Caco-2 (cell line): ENCODE measurements around the gene ACTN1. TPM values are rescaled to one million over a fixed set of nuclear protein-coding genes. Genes with fewer than 3 reads are reported as not detected.

ENCODE experiments used
- BruUV-seq: library from RNA; stranded (reverse); fragments of 400-500 nt; replicated peaks from 2 replicates; lab custom pipeline; 2021; lab: Mats Ljungman, UMichigan
- CTCF ChIA-PET: fragments of 300-600 bp; sonication (Branson Sonifier 250); formaldehyde crosslinking; loops from one replicate; lab custom pipeline; 2022; ENCODE audit warnings: antibody characterized with exemption; lab: Charles Lee
- POLR2A ChIA-PET: fragments of 300-600 bp; sonication (Branson Sonifier 250); formaldehyde crosslinking; loops from one replicate; lab custom pipeline; 2022; ENCODE audit warnings: antibody characterized with exemption; lab: Charles Lee
- DNase-seq, 2 experiments: peaks; one replicate each; pipeline versions ENCODE4 v3.0.0 to v3.0.0-alpha.2; 2020 to 2022
- H3K27me3 ChIP-seq: replicated peaks from 2 replicates; pipeline ENCODE4 v1.6.0; 2011; ENCODE audit warnings: low read length; ENCODE audit not compliant: control insufficient read depth, insufficient read depth
- H3K36me3 ChIP-seq: 2 replicates; pipeline ENCODE4 v1.5.1; 2011; ENCODE audit warnings: low read length; ENCODE audit not compliant: control insufficient read depth, insufficient read depth
- H3K4me1 ChIP-seq: fragments of 250-450 bp; sonication (Bioruptor Pico); 2 replicates; pipeline ENCODE4 v1.5.1; 2020; ENCODE audit warnings: mild to moderate bottlenecking
- H3K4me3 ChIP-seq: 2 replicates; pipeline ENCODE4 v1.5.1; 2011; ENCODE audit warnings: low read depth, mild to moderate bottlenecking, control low read depth, low read length
- H3K9me3 ChIP-seq: fragments of 250-450 bp; sonication (Bioruptor Pico); 2 replicates; pipeline ENCODE4 v1.5.1; 2020; ENCODE audit warnings: mild to moderate bottlenecking, moderate library complexity
- H3K27ac Mint-ChIP-seq: one replicate; pipeline ENCODE4 v1.8.0; 2022; ENCODE audit warnings: mixed read lengths; ENCODE audit not compliant: unreplicated experiment
- H3K27me3 Mint-ChIP-seq: one replicate; pipeline ENCODE4 v1.8.0; 2022; ENCODE audit warnings: mixed read lengths; ENCODE audit not compliant: insufficient read depth, unreplicated experiment
- H3K36me3 Mint-ChIP-seq: one replicate; pipeline ENCODE4 v1.8.0; 2022; ENCODE audit warnings: mild to moderate bottlenecking, mixed read lengths; ENCODE audit not compliant: insufficient read depth, unreplicated experiment
- H3K4me1 Mint-ChIP-seq: one replicate; pipeline ENCODE4 v1.8.0; 2022; ENCODE audit warnings: low read depth, mixed read lengths; ENCODE audit not compliant: unreplicated experiment
- H3K4me3 Mint-ChIP-seq: one replicate; pipeline ENCODE4 v1.8.0; 2022; ENCODE audit warnings: mild to moderate bottlenecking, moderate library complexity, mixed read lengths; ENCODE audit not compliant: unreplicated experiment
- H3K9me3 Mint-ChIP-seq: one replicate; pipeline ENCODE4 v1.8.0; 2022; ENCODE audit warnings: mixed read lengths; ENCODE audit not compliant: unreplicated experiment
- intact Hi-C: fragments of 100-400 bp; cut with micrococcal nuclease; formaldehyde crosslinking; loops from one replicate; pipeline ENCODE4 v1.10.0; 2022; ENCODE audit not compliant: unreplicated experiment
- total RNA-seq: library from RNA; stranded (reverse); gene quantifications from 2 replicates; pipeline ENCODE4 v1.2.3, GENCODE V29; 2022
- TF ChIP-seq, protein P1 (sequence below), 2 experiments: fragments of 200-600 bp in 1 of 2; IDR thresholded peaks; 1 replicate in 1 of 2; 2 replicates in 1 of 2; pipeline versions ENCODE4 v1.5.1 to v1.8.0; 2011 to 2022; ENCODE audit warnings: antibody characterized with exemption in 1 of 2, control low read depth in 1 of 2, inconsistent platforms in 1 of 2, low read depth in 1 of 2, low read length in 1 of 2, mild to moderate bottlenecking in 1 of 2, moderate library complexity in 1 of 2; ENCODE audit not compliant: insufficient read depth in 1 of 2, severe bottlenecking in 1 of 2, unreplicated experiment in 1 of 2

Gene ACTN1
- total RNA-seq, 1 experiment from 2014 or later = 170 TPM

DNA sequence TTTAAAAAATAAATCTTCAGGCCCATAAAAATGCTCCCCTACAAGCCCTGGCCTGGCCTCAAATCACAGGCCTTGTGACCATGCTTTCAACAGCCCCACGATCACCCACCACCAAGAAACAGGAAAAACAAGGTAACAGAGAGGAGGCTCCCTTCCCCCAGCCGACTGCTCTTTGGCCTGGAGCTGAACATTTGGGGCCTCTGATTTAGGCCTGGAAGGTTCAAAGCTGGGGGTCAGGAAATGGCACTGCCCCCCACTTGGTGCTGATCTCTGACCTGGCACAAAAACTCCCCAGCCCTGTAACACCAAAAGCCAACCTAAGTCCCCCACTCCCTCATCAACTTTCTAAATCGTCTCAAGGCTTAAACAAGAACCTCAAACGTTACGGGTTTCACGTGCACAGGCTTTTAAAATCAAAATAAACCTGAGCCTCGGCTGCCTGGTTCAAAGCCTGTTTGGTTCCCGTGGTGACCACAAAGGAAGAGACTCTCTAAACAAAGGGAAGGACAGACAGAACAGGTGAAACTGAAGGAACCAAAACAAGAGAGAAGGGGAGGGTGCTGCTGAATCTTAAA lies 9.0 kb downstream of the ACTN1 start:
- Mint-ChIP-seq H3K27ac (peak overlapping the region; percentile 46), H3K9me3 (no peaks in the 10 kb centered on the region), H3K27me3 (no peaks in the 10 kb centered on the region), H3K4me1 (peaks cover 54% of the 10 kb centered on the region), H3K36me3 (peaks cover 56% of the 10 kb centered on the region), H3K4me3 (no peak overlapping the region)
- Histone ChIP-seq H3K4me3 (no peak overlapping the region), H3K4me1 (peaks cover 51% of the 10 kb centered on the region), H3K36me3 (peaks cover 3% of the 10 kb centered on the region), H3K27me3 (no peaks in the 10 kb centered on the region), H3K9me3 (no peaks in the 10 kb centered on the region)
- ChIA-PET CTCF (interaction anchor here (1.0 kb wide), 1 partner anchor 59 kb away, joined by 4 read pairs; no protein-coding TSS in a partner anchor), POLR2A (no interaction called here)
- no TSS peak for BruUV-seq
- intact Hi-C loops = no loop called here
- TF ChIP-seq, protein P1, sequence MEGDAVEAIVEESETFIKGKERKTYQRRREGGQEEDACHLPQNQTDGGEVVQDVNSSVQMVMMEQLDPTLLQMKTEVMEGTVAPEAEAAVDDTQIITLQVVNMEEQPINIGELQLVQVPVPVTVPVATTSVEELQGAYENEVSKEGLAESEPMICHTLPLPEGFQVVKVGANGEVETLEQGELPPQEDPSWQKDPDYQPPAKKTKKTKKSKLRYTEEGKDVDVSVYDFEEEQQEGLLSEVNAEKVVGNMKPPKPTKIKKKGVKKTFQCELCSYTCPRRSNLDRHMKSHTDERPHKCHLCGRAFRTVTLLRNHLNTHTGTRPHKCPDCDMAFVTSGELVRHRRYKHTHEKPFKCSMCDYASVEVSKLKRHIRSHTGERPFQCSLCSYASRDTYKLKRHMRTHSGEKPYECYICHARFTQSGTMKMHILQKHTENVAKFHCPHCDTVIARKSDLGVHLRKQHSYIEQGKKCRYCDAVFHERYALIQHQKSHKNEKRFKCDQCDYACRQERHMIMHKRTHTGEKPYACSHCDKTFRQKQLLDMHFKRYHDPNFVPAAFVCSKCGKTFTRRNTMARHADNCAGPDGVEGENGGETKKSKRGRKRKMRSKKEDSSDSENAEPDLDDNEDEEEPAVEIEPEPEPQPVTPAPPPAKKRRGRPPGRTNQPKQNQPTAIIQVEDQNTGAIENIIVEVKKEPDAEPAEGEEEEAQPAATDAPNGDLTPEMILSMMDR (IDR thresholded peaks at IDR 0.05; ENCODE audit: insufficient read depth in 1 of 2, low read depth in 1 of 2, low read length in 1 of 2, severe bottlenecking in 1 of 2, unreplicated experiment in 1 of 2) = no peak
- DNase-seq = peak in 1 of 2 experiments; percentile 17

DNA sequence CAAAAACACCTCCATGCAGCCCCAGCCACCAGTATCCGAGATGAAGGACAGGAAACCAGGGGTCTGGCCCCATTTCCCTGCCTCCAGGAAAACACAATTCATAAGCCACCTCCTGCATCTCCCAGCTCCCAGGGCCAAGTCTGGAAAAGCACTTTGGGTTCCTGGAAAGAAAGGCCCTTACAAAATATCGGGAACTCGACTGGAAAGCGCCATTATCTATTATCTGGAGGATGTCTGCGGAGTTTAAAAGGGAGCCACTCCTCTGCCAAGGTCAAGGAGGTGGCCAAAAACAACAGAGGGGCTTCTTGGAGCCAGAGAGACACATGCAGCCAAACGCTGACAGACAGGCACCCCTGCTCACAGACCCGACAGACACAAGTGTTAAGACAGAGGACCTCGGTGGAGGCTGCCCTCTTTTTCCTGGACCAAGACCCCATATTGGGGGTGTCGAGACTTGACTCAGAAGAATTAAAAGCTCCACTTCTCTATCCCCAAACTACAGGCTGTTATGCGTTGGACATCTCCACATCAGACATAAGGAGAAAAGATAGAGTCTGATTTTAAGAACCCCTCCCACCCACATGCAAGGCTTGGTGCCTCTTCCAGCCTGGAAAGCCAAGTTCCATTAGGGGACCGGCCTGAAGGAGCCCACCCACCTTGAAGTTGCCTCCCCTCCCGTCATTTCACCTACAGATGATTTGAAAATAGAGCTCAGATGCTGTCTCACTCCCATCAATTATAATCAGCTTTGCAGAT lies 9.6 kb downstream of the ACTN1 start:
- peaks cover 58% of the 10 kb centered on the region for H3K4me1 ChIP-seq
- ChIA-PET POLR2A (no interaction called here), CTCF (interaction anchor here (0.6 to 1.0 kb wide), 2 partner anchors 58 to 291 kb away, joined by 4 to 12 read pairs; partner anchors contain the start of gene GALNT16)
- H3K9me3 ChIP-seq = no peaks in the 10 kb centered on the region
- H3K27me3 Mint-ChIP-seq = no peaks in the 10 kb centered on the region
- DNase-seq = no peak
- TF ChIP-seq, protein P1 (IDR thresholded peaks at IDR 0.05; ENCODE audit: insufficient read depth in 1 of 2, low read depth in 1 of 2, low read length in 1 of 2, severe bottlenecking in 1 of 2, unreplicated experiment in 1 of 2) = no peak
- intact Hi-C loops = no loop called here
- peaks cover 3% of the 10 kb centered on the region for H3K36me3 ChIP-seq
- H3K27ac Mint-ChIP-seq = peak overlapping the region; percentile 46
- no peaks in the 10 kb centered on the region for H3K27me3 ChIP-seq
- no peak overlapping the region for H3K4me3 Mint-ChIP-seq
- H3K9me3 Mint-ChIP-seq = no peaks in the 10 kb centered on the region
- H3K4me1 Mint-ChIP-seq = peaks cover 54% of the 10 kb centered on the region
- BruUV-seq = no TSS peak
- H3K4me3 ChIP-seq = no peak overlapping the region
- H3K36me3 Mint-ChIP-seq = peaks cover 49% of the 10 kb centered on the region

DNA sequence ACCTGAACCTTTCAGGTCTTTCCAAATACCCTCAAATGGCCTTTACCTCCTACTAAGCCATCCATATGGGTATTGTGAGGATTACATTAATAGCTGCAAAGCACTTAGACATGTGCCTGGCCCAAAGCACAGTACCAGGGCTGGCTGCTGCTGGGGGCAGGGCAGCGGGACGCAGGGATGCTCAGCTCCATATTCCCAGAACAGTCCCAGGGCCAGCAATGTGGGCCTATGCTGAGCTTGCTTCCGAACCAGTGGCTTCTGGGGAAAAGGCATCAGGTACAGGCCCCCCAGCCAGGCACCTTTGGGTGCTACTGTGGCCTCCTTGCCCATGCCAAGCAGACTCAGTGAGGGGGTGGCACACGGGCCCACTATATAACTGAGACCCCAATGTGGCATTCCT lies 10.4 kb downstream of the ACTN1 start:
- POLR2A ChIA-PET = no interaction called here
- TF ChIP-seq, protein P1 (IDR thresholded peaks at IDR 0.05; ENCODE audit: insufficient read depth in 1 of 2, low read depth in 1 of 2, low read length in 1 of 2, severe bottlenecking in 1 of 2, unreplicated experiment in 1 of 2) = no peak

More for the DNA sequence above, 10.4 kb downstream of the ACTN1 start:
- peaks cover 52% of the 10 kb centered on the region for H3K4me1 Mint-ChIP-seq
- Histone ChIP-seq H3K9me3 (no peaks in the 10 kb centered on the region), H3K27me3 (no peaks in the 10 kb centered on the region), H3K36me3 (peaks cover 3% of the 10 kb centered on the region), H3K4me3 (no peak overlapping the region), H3K4me1 (peaks cover 65% of the 10 kb centered on the region)
- no TSS peak for BruUV-seq
- H3K9me3 Mint-ChIP-seq = no peaks in the 10 kb centered on the region
- CTCF ChIA-PET = interaction anchor here (0.5 to 0.6 kb wide), 2 partner anchors 97 to 291 kb away, joined by 3 to 12 read pairs; partner anchors contain the start of gene GALNT16
- intact Hi-C loops = no loop called here
- H3K36me3 Mint-ChIP-seq = peaks cover 47% of the 10 kb centered on the region
- H3K27ac Mint-ChIP-seq = no peak overlapping the region
- H3K27me3 Mint-ChIP-seq = no peaks in the 10 kb centered on the region
- no peak for DNase-seq
- H3K4me3 Mint-ChIP-seq = no peak overlapping the region
